Right atrium auricular region (tissue), 2 donors: ENCODE results near the gene CARNS1. TPM values are rescaled to one million over a fixed set of nuclear protein-coding genes. Genes with fewer than 3 reads are reported as not detected.
A peak's percentile ranks its signal among the peaks of the same experiment; 100 is the strongest.
"Not testable (repeated sequence)": the region's sequence is repeated elsewhere in the genome, so short reads cannot be mapped to it uniquely, and the experiment has no call there.

Source experiments
- DNase-seq: peaks from one replicate; pipeline ENCODE4 v3.0.0-alpha.2; 2019; ENCODE audit warnings: low spot score
- H3K27ac ChIP-seq, 2 donors: fragments of 200-600 bp; sonication (generic); 1 replicate in 1 of 2; 2 replicates in 1 of 2; pipeline ENCODE4 v1.5.1; 2016 to 2019
- H3K27me3 ChIP-seq, 2 donors: fragments of 200-600 bp; sonication (generic); one replicate each; pipeline versions ENCODE4 v1.5.1 to v1.6.0; 2017 to 2019
- H3K36me3 ChIP-seq: fragments of 200-600 bp; sonication (generic); one replicate; pipeline ENCODE4 v1.5.1; 2016
- H3K4me1 ChIP-seq, 2 donors: fragments of 200-600 bp; sonication (generic); one replicate each; pipeline versions ENCODE4 v1.5.1 to v1.6.0; 2017 to 2019
- H3K4me3 ChIP-seq, 2 donors: fragments of 200-600 bp; sonication (generic); 1 replicate in 1 of 2; 2 replicates in 1 of 2; pipeline ENCODE4 v1.5.1; 2017 to 2019; ENCODE audit warnings: mild to moderate bottlenecking in 1 of 2, moderate library complexity in 1 of 2
- H3K9me3 ChIP-seq, 2 donors: fragments of 200-600 bp; sonication (generic); one replicate each; pipeline ENCODE4 v1.5.1; 2019
- total RNA-seq, 2 donors: library from RNA; depleted of rRNA; stranded (reverse); fragments of >200 nt; gene quantifications; one replicate each; pipeline ENCODE4 v1.1.0, GENCODE V29; 2016
- TF ChIP-seq, protein P1 (sequence below), 2 donors: fragments of 200-600 bp; sonication (generic); IDR thresholded peaks; one replicate each; pipeline ENCODE4 v1.5.1; 2019; ENCODE audit warnings: antibody characterized with exemption in 2 of 2

The CARNS1 gene
- total RNA-seq, 2 donors from 2014 or later, result 9.7 to 9.9 TPM

DNA sequence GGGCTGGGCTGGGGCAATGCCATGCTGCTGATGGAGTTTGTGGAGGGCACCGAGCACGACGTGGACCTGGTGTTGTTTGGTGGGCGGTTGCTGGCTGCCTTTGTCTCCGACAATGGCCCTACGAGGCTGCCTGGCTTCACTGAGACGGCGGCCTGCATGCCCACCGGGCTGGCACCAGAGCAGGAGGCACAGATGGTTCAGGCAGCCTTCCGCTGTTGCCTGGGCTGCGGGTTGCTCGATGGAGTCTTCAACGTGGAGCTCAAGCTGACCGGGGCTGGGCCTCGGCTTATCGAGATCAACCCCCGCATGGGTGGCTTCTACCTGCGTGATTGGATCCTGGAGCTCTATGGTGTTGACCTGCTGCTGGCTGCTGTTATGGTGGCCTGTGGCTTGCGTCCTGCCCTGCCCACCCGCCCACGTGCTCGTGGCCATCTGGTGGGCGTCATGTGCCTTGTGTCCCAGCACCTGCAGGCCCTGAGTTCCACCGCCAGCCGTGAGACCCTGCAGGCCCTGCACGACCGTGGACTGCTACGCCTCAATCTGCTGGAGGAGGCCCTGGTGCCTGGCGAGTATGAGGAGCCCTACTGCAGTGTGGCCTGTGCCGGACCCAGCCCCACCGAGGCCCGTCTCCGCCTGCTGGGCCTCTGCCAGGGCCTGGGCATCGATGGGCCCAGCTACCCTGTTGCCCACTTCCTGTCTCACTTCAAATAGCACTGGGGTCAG, 8.6 kb downstream of the CARNS1 start:
- TF ChIP-seq, protein P1, sequence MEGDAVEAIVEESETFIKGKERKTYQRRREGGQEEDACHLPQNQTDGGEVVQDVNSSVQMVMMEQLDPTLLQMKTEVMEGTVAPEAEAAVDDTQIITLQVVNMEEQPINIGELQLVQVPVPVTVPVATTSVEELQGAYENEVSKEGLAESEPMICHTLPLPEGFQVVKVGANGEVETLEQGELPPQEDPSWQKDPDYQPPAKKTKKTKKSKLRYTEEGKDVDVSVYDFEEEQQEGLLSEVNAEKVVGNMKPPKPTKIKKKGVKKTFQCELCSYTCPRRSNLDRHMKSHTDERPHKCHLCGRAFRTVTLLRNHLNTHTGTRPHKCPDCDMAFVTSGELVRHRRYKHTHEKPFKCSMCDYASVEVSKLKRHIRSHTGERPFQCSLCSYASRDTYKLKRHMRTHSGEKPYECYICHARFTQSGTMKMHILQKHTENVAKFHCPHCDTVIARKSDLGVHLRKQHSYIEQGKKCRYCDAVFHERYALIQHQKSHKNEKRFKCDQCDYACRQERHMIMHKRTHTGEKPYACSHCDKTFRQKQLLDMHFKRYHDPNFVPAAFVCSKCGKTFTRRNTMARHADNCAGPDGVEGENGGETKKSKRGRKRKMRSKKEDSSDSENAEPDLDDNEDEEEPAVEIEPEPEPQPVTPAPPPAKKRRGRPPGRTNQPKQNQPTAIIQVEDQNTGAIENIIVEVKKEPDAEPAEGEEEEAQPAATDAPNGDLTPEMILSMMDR (IDR thresholded peaks at IDR 0.05), result no peak

DNA sequence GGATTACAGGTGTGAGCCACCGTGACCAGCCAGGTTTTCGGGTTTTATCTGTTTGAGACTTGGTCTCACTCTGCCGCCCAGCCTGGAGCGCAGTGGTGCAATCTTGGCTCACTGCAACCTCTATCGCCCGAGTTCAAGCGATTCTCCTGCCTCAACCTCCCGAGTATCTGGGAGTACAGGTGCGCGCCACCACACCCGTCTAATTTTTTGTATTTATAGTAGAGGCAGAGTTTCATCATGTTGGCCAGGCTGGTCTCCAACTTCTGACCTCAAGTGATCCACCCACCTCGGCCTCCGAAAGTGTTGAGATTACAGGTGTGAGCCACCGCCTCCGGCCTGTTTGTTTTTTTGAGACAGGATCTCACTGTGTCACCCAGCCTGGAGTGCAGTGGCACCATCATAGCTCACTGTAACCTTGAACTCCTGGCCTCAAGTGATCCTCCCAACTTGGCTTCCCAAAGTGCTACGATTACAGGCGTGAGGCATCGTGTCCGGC, 11.9 kb downstream of the CARNS1 start:
- H3K9me3 ChIP-seq, DNase-seq, H3K27me3 ChIP-seq: not testable (repeated sequence)
- H3K36me3 ChIP-seq, result peaks cover 19% of the 10 kb centered on the region
- H3K27ac ChIP-seq, result peak overlapping the region; percentile 90
- peak overlapping the region; percentile 78 to 98 for H3K4me3 ChIP-seq
- H3K4me1 ChIP-seq, result peaks cover 0 to 25% of the 10 kb centered on the region in 2 donors

More for the DNA sequence above, 8.6 kb downstream of the CARNS1 start:
- DNase-seq, result no peak
- Histone ChIP-seq H3K4me1 (peaks cover 0 to 30% of the 10 kb centered on the region in 2 donors), H3K27me3 (no peaks in the 10 kb centered on the region), H3K27ac (no peak overlapping the region), H3K36me3 (no peaks in the 10 kb centered on the region), H3K4me3 (no peak overlapping the region), H3K9me3 (no peaks in the 10 kb centered on the region)

DNA sequence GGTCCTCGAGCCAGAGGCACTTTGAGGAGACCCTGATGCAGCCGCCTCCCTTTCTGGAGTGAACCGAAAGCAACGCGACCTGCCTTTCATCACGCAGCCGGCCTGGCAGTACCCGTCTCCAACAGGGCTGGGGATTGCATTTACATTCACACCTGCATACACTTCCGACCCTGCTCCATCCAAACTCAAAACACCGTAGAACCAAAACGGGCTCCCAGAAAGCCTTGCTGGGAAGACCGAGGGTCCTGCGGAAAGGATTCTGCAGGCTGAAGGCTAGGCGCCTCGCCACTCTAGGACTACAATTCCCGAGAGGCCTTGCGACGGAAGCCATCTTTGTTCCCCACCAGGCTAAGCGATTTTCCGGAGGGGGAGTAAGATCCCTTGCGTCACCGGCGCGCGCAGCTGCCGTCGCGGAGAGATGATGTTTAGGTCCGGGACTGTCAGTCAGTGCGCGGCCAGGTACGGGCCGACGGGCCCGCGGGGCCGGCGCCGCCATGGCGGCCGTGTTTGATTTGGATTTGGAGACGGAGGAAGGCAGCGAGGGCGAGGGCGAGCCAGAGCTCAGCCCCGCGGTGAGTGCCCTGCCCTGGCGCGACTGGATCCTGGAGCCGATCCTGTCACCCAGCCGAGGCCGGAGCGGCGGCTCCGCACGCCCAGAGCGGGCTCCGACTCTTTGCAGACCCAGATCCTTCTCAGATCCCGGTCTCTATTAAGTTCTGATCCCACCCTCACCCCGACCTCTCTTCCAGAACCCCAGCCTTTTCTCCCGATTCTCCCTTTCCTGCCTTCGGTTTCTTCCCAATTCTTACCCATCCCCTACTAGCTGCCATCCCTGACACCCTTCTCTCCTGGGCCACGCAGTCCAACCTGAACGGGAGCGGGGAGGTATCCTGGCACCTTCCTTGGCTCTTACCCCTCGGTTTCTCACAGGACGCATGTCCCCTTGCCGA, 12.8 kb downstream of the CARNS1 start, which contains the start of gene RPS6KB2:
Gene RPS6KB2 (plus strand): TSS at position 443 of the 950 bp plus-strand sequence. CDS start 52 bp downstream, at position 495.
- peak; percentile 99 for DNase-seq
- TF ChIP-seq, protein P1 (IDR thresholded peaks at IDR 0.05), result peak in 1 of 2 donors; percentile 13
- H3K4me1 ChIP-seq, result peaks cover 0 to 25% of the 10 kb centered on the region in 2 donors
- no peaks in the 10 kb centered on the region for H3K9me3 ChIP-seq
- peak within 1 kb of the TSS; percentile 90 for H3K27ac ChIP-seq
- H3K36me3 ChIP-seq, result peaks cover 28% of the 10 kb centered on the region
- no peaks in the 10 kb centered on the region for H3K27me3 ChIP-seq
- H3K4me3 ChIP-seq, result peak within 1 kb of the TSS; percentile 78 to 98

DNA sequence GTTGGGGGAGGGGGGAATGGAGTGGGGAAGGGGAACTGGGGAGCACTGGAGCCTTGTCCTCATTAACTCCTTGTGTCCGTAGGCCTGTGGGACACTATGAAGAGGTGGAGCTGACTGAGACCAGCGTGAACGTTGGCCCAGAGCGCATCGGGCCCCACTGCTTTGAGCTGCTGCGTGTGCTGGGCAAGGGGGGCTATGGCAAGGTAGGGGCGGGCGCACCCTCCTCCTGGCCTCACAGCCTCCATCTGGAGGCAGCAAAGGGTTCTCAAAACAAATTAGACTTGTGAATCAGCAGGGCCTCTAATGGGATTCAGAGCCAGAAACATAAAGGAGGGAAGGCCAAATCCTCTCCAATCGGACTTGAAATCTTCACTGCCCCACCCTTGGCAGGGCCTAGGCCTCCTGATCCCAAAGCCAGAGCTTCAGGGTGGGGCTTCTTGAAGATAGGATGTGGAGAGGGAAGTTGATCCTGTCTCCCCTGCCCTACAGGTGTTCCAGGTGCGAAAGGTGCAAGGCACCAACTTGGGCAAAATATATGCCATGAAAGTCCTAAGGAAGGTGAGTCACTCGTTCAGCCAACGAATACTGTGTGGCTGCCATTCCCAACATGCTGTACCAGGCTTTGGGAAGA, 13.7 kb downstream of the CARNS1 start:
- peak overlapping the region; percentile 90 for H3K27ac ChIP-seq
- H3K4me3 ChIP-seq, result peak overlapping the region; percentile 78 to 98
- no peaks in the 10 kb centered on the region for H3K27me3 ChIP-seq
- no peaks in the 10 kb centered on the region for H3K9me3 ChIP-seq
- TF ChIP-seq, protein P1 (IDR thresholded peaks at IDR 0.05), result no peak
- no peak for DNase-seq
- H3K4me1 ChIP-seq, result peaks cover 0 to 25% of the 10 kb centered on the region in 2 donors
- peaks cover 36% of the 10 kb centered on the region for H3K36me3 ChIP-seq

DNA sequence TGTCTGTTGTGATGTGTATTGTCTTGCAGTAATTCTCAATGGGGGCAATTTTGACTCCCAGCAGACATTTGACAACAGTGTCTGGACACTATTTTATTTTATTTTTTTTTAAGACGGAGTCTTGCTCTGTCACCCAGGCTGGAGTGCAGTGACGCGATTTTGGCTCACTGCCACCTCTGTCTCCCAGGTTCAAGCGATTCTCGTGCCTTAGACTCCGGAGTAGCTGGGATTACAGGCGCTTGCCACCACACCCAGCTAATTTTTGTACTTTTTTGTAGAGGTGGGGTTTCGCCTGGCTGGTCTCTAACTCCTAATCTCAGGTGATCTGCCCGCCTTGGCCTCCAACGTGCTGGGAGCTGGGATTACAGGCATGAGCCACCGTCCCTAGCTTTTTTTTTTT, 14.2 kb downstream of the CARNS1 start:
- no peak overlapping the region for H3K27ac ChIP-seq
- H3K9me3 ChIP-seq, result no peaks in the 10 kb centered on the region
- peaks cover 0 to 25% of the 10 kb centered on the region in 2 donors for H3K4me1 ChIP-seq
- DNase-seq, result no peak
- H3K27me3 ChIP-seq, result no peaks in the 10 kb centered on the region
- no peak overlapping the region for H3K4me3 ChIP-seq
- peaks cover 42% of the 10 kb centered on the region for H3K36me3 ChIP-seq
- TF ChIP-seq, protein P1 (IDR thresholded peaks at IDR 0.05), result no peak
